ENCODE measurements around the gene CIC. TPM values are rescaled to one million over a fixed set of nuclear protein-coding genes. Genes with fewer than 3 reads are reported as not detected.

The CIC gene
- total RNA-seq, 4 donors from 2014 or later, result 25.1 to 54.9 (median 27.9) TPM

GRCh38 chr19:42235181-42235580, 33.9 kb upstream of the CIC start:
- no peaks in the 10 kb centered on the region for H3K9me3 ChIP-seq
- peaks cover 10 to 100% (median 62%) of the 10 kb centered on the region in 3 donors for H3K36me3 ChIP-seq
- H3K27me3 ChIP-seq, result no peaks in the 10 kb centered on the region
- intact Hi-C loops (cut with DNase I), result loop anchor here (10.0 kb wide), 1 partner anchor 100 kb away; the partner anchor contains the start of gene POU2F2
- no peak for TF ChIP-seq POLR2A (IDR thresholded peaks at IDR 0.05)
- TF ChIP-seq CTCF (IDR thresholded peaks at IDR 0.05), result no peak
- WGBS, 2 donors, result 81 to 87% methylated on average over 4 to 5 of the region's 5 CpGs
- no peak overlapping the region for H3K4me3 ChIP-seq
- no peak for DNase-seq
- H3K4me1 ChIP-seq, result peaks cover 0 to 29% (median 5%) of the 10 kb centered on the region in 3 donors
- H3K27ac ChIP-seq, result no peak overlapping the region

- intact Hi-C loops (cut with DNase I), result loop anchor here (10.0 kb wide), 2 partner anchors 55 to 105 kb away; partner anchors contain the start of gene POU2F2
- 86 to 87% methylated on average over 5 to 7 of the region's 10 CpGs for WGBS, 2 donors
Observed at GRCh38 chr19:42239544-42240220, 29.4 kb upstream of the CIC start.

GRCh38 chr19:42241279-42241678, 27.8 kb upstream of the CIC start:
- peaks cover 0 to 40% (median 6%) of the 10 kb centered on the region in 3 donors for H3K36me3 ChIP-seq
- H3K4me1 ChIP-seq, result peaks cover 20 to 64% (median 25%) of the 10 kb centered on the region in 3 donors
- WGBS, 2 donors, result 90 to 100% methylated on average over 2 to 3 of the region's 3 CpGs
- peak overlapping the region; percentile 80 to 98 (median 90) for H3K4me3 ChIP-seq
- no peaks in the 10 kb centered on the region for H3K27me3 ChIP-seq
- H3K27ac ChIP-seq, result peak overlapping the region in 3 of 4 donors; percentile 89 to 98 (median 95)
- no peaks in the 10 kb centered on the region for H3K9me3 ChIP-seq
- intact Hi-C loops (cut with DNase I), result loop anchor here (10.0 kb wide), 1 partner anchor 54 kb away; no protein-coding TSS in a partner anchor
- no peak for DNase-seq
- TF ChIP-seq POLR2A (IDR thresholded peaks at IDR 0.05), result no peak
- no peak for TF ChIP-seq CTCF (IDR thresholded peaks at IDR 0.05)

More at GRCh38 chr19:42239544-42240220, 29.4 kb upstream of the CIC start:
- Histone ChIP-seq H3K4me1 (peaks cover 19 to 53% (median 20%) of the 10 kb centered on the region in 3 donors), H3K4me3 (no peak overlapping the region), H3K9me3 (no peaks in the 10 kb centered on the region), H3K27me3 (no peaks in the 10 kb centered on the region), H3K36me3 (peaks cover 10 to 56% (median 21%) of the 10 kb centered on the region in 3 donors), H3K27ac (no peak overlapping the region)
- no peak for DNase-seq
- TF ChIP-seq CTCF (IDR thresholded peaks at IDR 0.05) (no peak), POLR2A (IDR thresholded peaks at IDR 0.05) (no peak)

GRCh38 chr19:42242069-42242511, 27.0 kb upstream of the CIC start:
- TF ChIP-seq POLR2A (IDR thresholded peaks at IDR 0.05) (no peak), CTCF (IDR thresholded peaks at IDR 0.05) (no peak)
- H3K4me1 ChIP-seq, result peaks cover 20 to 72% (median 28%) of the 10 kb centered on the region in 3 donors
- peak overlapping the region; percentile 80 to 98 (median 90) for H3K4me3 ChIP-seq
- intact Hi-C loops (cut with DNase I), result loop anchor here (10.0 kb wide), 1 partner anchor 53 kb away; no protein-coding TSS in a partner anchor
- H3K27me3 ChIP-seq, result no peaks in the 10 kb centered on the region
- H3K9me3 ChIP-seq, result no peaks in the 10 kb centered on the region
- no peak for DNase-seq
- peak overlapping the region; percentile 89 to 98 (median 96) for H3K27ac ChIP-seq
- 0% methylated on average over 3 of the region's 49 CpGs; no CpG with 5 or more reads in 1 of the 2 donors for WGBS, 2 donors
- H3K36me3 ChIP-seq, result peaks cover 0 to 32% (median 0%) of the 10 kb centered on the region in 3 donors

All from esophagus squamous epithelium (tissue), 5 donors.